ENCODE data around the gene MARK3. TPM values are rescaled to one million over a fixed set of nuclear protein-coding genes. Genes with fewer than 3 reads are reported as not detected.

Gene MARK3
- total RNA-seq, 2 experiments from 2014 or later: 68.4 to 69.2 TPM

DNA sequence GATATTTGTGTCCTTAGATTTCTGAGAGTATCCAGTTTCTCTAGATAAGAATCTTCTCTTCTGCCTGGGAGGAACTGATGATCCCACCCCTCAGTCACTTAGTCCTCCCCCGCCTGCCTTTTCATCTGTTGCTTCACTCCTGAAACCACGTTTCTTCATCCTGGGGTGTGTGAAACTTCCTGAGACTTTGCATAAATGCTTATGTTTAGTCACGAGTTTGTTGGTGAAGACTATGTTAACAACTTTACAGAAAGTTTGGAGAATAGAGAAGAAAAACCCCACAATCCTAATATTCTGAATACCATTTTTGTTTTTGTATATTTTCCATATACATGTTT is 33.2 kb downstream of the MARK3 start:
- Mint-ChIP-seq H3K27ac (peak overlapping the region; percentile 67), H3K4me1 (ENCODE audit: low read depth) (peaks cover 44% of the 10 kb centered on the region), H3K27me3 (no peaks in the 10 kb centered on the region), H3K36me3 (ENCODE audit: low read depth) (peaks cover 29% of the 10 kb centered on the region), H3K9me3 (no peaks in the 10 kb centered on the region), H3K4me3 (no peak overlapping the region)
- intact Hi-C loops (cut with micrococcal nuclease): no loop called here
- no peak for DNase-seq
- ChIA-PET CTCF (interaction anchor here (1.0 to 6.3 kb wide), 3 partner anchors 8 to 26 kb away, joined by 4 to 60 read pairs (median 4); no protein-coding TSS in a partner anchor), POLR2A (interaction anchor here (1.7 to 1.8 kb wide), 2 partner anchors 9 to 47 kb away, joined by 4 to 5 read pairs; no protein-coding TSS in a partner anchor)
- ATAC-seq: no peak
- TF ChIP-seq, protein P1, sequence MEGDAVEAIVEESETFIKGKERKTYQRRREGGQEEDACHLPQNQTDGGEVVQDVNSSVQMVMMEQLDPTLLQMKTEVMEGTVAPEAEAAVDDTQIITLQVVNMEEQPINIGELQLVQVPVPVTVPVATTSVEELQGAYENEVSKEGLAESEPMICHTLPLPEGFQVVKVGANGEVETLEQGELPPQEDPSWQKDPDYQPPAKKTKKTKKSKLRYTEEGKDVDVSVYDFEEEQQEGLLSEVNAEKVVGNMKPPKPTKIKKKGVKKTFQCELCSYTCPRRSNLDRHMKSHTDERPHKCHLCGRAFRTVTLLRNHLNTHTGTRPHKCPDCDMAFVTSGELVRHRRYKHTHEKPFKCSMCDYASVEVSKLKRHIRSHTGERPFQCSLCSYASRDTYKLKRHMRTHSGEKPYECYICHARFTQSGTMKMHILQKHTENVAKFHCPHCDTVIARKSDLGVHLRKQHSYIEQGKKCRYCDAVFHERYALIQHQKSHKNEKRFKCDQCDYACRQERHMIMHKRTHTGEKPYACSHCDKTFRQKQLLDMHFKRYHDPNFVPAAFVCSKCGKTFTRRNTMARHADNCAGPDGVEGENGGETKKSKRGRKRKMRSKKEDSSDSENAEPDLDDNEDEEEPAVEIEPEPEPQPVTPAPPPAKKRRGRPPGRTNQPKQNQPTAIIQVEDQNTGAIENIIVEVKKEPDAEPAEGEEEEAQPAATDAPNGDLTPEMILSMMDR (IDR thresholded peaks at IDR 0.05): no peak

DNA sequence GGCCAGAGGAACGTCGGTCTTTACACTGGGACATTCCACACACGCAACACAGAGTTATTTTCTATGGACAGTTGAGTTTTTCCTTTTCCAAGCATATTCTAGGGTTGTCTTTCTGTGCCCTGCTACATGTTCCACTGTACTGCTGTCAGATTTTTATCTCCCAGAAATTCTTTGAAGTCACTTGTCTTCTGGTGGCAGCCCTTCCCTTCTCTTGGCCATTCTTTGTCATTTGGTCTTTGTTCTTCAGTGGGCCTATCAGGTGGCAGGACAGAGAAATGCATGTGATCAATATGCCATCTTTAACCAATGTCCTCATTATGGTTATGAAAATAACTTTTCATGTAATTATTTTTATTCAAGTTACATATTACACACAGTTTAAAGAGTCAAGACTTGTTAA is 36.3 kb downstream of the MARK3 start:
- Mint-ChIP-seq H3K27me3 (no peaks in the 10 kb centered on the region), H3K27ac (no peak overlapping the region), H3K36me3 (ENCODE audit: low read depth) (peaks cover 28% of the 10 kb centered on the region), H3K9me3 (no peaks in the 10 kb centered on the region), H3K4me3 (no peak overlapping the region), H3K4me1 (ENCODE audit: low read depth) (peaks cover 52% of the 10 kb centered on the region)
- TF ChIP-seq, protein P1 (IDR thresholded peaks at IDR 0.05): no peak
- intact Hi-C loops (cut with micrococcal nuclease): no loop called here
- ChIA-PET CTCF (no interaction called here), POLR2A (no interaction called here)
- no peak for ATAC-seq
- no peak for DNase-seq

DNA sequence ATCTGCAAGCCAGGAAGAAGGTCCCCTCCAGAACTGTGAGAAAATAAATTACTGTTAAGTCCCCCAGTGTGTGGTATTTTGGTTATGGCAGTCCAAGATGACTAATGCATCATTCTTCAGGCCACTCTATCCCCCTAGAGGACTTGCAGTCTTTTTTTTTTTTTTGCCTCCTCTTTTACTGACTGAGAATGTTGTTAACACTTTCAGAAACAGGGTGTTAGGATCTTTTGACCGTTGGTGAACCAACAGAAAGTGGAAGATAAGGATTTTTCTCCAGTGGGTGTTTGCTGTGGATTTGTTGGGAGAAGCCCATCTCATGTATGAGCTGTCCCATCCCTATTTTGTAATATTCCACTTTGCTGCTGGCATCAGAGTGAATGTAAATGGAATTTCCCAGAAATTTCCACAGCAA is 37.8 kb downstream of the MARK3 start:
- H3K27me3 Mint-ChIP-seq: no peaks in the 10 kb centered on the region
- no peak overlapping the region for H3K4me3 Mint-ChIP-seq
- H3K27ac Mint-ChIP-seq: peak overlapping the region; percentile 9
- TF ChIP-seq, protein P1 (IDR thresholded peaks at IDR 0.05): no peak
- intact Hi-C loops (cut with micrococcal nuclease): no loop called here
- POLR2A ChIA-PET: no interaction called here
- no peak for DNase-seq
- H3K36me3 Mint-ChIP-seq (ENCODE audit: low read depth): peaks cover 30% of the 10 kb centered on the region
- CTCF ChIA-PET: interaction anchor here (1.1 to 1.6 kb wide), 2 partner anchors 29 to 30 kb away, joined by 5 read pairs; no protein-coding TSS in a partner anchor
- no peaks in the 10 kb centered on the region for H3K9me3 Mint-ChIP-seq
- peaks cover 48% of the 10 kb centered on the region for H3K4me1 Mint-ChIP-seq (ENCODE audit: low read depth)
- ATAC-seq: no peak

DNA sequence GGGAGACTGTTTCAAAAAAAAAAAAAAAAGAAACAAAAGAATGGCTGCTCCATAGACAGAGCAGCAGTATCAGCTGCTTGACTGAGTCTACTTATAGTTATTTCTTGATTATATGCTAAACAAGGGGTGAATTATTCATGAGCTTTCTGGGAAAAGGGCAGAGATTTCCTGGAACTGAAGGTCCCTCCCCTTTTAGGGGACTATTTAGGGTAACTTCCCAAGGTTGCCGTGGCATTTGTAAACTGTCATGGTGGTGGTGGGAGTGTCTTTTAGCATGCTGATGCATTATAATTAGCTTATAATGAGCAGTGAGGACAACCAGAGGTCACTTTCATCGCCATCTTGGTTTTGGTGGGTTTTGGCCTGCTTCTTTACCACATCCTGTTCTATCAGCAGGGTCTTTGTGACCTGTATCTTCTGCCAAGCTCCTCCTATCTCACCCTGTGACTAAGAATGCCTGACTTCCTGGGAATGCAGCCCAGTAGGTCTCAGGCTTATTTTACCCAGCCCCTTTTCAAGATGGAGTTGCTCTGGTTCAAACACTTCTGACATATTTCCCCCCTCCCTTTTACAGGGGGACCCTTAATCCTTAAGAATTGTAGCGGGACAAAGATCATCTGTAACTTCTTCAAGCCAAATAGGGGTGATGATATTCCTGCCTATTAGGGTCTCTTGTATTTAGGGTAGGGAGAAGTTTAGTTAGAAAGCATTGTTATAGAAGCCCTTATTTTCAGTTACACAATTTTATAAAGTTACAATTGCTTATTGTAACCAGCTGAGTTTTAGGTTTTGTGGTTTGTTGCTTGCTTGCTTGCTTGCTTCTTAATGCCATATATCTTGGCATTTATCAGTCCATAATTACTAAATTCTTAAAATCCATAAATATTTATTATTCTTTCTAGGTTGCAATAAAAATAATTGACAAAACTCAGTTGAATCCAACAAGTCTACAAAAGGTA is 42.5 kb downstream of the MARK3 start:
- Mint-ChIP-seq H3K4me1 (ENCODE audit: low read depth) (peaks cover 51% of the 10 kb centered on the region), H3K27me3 (no peaks in the 10 kb centered on the region), H3K9me3 (no peaks in the 10 kb centered on the region), H3K36me3 (ENCODE audit: low read depth) (peaks cover 29% of the 10 kb centered on the region), H3K4me3 (peak overlapping the region; percentile 24), H3K27ac (peak overlapping the region; percentile 89)
- peak; percentile 74 for ATAC-seq
- CTCF ChIA-PET: interaction anchor here (0.7 to 4.7 kb wide), 6 partner anchors 12 to 733 kb away, joined by 3 to 22 read pairs (median 3); no protein-coding TSS in a partner anchor
- intact Hi-C loops (cut with micrococcal nuclease): no loop called here
- POLR2A ChIA-PET: interaction anchor here (0.9 to 1.8 kb wide), 5 partner anchors 10 to 102 kb away, joined by 3 to 5 read pairs (median 3); no protein-coding TSS in a partner anchor
- TF ChIP-seq, protein P1 (IDR thresholded peaks at IDR 0.05): no peak
- DNase-seq: peak; percentile 81
